HL-60 (cell line): ENCODE data around the gene FARS2.

ENCODE experiments used
- DNase-seq, 2 experiments: peaks; one replicate each; pipeline ENCODE4 v3.0.0-alpha.2; 2010 to 2020; ENCODE audit warnings: low read depth in 1 of 2, low spot score in 1 of 2
- H3K27ac ChIP-seq: fragments of 250-450 bp; sonication (Bioruptor Pico); replicated peaks from 2 replicates; pipeline ENCODE4 v1.5.1; 2020; ENCODE audit warnings: mild to moderate bottlenecking, moderate library complexity
- H3K27me3 ChIP-seq: fragments of 250-450 bp; sonication (Bioruptor Pico); 2 replicates; pipeline ENCODE4 v1.5.1; 2021; ENCODE audit warnings: mild to moderate bottlenecking, moderate library complexity; ENCODE audit not compliant: insufficient read depth, poor library complexity, severe bottlenecking
- H3K4me3 ChIP-seq: replicated peaks from 2 replicates; pipeline ENCODE4 v1.5.1; 2011; ENCODE audit warnings: mild to moderate bottlenecking, control low read depth, low read length; ENCODE audit not compliant: insufficient read depth
- GABPA ChIP-seq: IDR thresholded peaks from 2 replicates; pipeline ENCODE4 v1.6.1; 2012; ENCODE audit warnings: low read depth
- POLR2AphosphoS5 ChIP-seq: IDR thresholded peaks from 2 replicates; pipeline ENCODE4 v1.6.1; 2012; ENCODE audit warnings: low read depth
- SPI1 ChIP-seq: IDR thresholded peaks from 2 replicates; pipeline ENCODE4 v1.6.1; 2012; ENCODE audit warnings: low read depth, mild to moderate bottlenecking, borderline replicate concordance
- TF ChIP-seq, protein P1 (sequence below): IDR thresholded peaks from one replicate; pipeline ENCODE4 v1.5.1; 2011; ENCODE audit warnings: low read length, control low read depth, inconsistent platforms; ENCODE audit not compliant: insufficient read depth
- TF ChIP-seq, protein P2 (sequence below): IDR thresholded peaks from 2 replicates; pipeline ENCODE4 v1.6.1; 2012; ENCODE audit warnings: low read depth; ENCODE audit not compliant: insufficient replicate concordance

The FARS2 gene

DNA sequence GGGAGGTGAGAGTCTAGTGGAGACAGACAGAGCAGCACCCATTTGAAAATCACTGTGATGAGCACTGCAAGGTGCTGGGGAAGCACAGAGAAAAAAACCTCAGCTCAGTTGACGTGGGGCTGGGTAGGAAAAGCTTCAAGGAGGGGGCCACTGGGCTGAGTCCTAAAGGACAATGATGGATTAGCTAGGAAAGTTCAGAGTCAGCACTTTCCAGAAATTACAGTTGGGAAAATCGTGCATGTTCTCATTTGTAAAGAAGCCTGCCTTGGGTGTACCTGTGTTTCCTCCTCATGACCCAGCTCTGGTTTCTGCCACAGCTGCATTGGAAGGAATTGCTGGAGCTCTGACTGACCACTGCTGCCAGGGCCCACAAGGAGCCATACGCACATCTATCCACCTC, 221.3 kb downstream of the FARS2 start:
- Histone ChIP-seq H3K4me3 (no peak overlapping the region), H3K27ac (no peak overlapping the region), H3K27me3 (no peaks in the 10 kb centered on the region)
- TF ChIP-seq, protein P1, sequence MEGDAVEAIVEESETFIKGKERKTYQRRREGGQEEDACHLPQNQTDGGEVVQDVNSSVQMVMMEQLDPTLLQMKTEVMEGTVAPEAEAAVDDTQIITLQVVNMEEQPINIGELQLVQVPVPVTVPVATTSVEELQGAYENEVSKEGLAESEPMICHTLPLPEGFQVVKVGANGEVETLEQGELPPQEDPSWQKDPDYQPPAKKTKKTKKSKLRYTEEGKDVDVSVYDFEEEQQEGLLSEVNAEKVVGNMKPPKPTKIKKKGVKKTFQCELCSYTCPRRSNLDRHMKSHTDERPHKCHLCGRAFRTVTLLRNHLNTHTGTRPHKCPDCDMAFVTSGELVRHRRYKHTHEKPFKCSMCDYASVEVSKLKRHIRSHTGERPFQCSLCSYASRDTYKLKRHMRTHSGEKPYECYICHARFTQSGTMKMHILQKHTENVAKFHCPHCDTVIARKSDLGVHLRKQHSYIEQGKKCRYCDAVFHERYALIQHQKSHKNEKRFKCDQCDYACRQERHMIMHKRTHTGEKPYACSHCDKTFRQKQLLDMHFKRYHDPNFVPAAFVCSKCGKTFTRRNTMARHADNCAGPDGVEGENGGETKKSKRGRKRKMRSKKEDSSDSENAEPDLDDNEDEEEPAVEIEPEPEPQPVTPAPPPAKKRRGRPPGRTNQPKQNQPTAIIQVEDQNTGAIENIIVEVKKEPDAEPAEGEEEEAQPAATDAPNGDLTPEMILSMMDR, result no peak
- no peak for TF ChIP-seq POLR2AphosphoS5
- TF ChIP-seq SPI1, result no peak
- TF ChIP-seq, protein P2, sequence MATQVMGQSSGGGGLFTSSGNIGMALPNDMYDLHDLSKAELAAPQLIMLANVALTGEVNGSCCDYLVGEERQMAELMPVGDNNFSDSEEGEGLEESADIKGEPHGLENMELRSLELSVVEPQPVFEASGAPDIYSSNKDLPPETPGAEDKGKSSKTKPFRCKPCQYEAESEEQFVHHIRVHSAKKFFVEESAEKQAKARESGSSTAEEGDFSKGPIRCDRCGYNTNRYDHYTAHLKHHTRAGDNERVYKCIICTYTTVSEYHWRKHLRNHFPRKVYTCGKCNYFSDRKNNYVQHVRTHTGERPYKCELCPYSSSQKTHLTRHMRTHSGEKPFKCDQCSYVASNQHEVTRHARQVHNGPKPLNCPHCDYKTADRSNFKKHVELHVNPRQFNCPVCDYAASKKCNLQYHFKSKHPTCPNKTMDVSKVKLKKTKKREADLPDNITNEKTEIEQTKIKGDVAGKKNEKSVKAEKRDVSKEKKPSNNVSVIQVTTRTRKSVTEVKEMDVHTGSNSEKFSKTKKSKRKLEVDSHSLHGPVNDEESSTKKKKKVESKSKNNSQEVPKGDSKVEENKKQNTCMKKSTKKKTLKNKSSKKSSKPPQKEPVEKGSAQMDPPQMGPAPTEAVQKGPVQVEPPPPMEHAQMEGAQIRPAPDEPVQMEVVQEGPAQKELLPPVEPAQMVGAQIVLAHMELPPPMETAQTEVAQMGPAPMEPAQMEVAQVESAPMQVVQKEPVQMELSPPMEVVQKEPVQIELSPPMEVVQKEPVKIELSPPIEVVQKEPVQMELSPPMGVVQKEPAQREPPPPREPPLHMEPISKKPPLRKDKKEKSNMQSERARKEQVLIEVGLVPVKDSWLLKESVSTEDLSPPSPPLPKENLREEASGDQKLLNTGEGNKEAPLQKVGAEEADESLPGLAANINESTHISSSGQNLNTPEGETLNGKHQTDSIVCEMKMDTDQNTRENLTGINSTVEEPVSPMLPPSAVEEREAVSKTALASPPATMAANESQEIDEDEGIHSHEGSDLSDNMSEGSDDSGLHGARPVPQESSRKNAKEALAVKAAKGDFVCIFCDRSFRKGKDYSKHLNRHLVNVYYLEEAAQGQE, result no peak
- TF ChIP-seq GABPA, result no peak
- DNase-seq, result no peak

DNA sequence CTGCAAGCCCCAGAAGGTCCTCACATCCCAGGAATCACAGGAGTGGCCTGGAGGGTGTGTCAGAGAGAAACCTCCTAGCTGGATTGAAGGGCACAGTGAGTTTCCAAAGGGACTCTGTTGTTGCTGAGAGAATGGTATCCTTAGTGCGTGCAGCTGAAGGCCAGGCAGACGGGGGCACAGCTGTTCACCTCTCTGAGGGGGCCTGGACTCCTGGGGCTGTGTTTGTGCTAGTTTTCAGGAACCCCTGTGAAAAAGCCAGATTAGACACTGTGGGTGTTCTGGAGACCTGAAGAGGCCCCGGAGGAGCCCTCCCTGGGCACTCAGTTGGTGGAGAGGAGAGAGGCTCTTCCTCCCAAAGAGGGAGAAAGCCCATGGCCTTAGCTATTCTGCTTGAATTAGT, 223.4 kb downstream of the FARS2 start:
- DNase-seq, result no peak
- no peak for TF ChIP-seq SPI1
- no peak for TF ChIP-seq POLR2AphosphoS5
- Histone ChIP-seq H3K27ac (no peak overlapping the region), H3K27me3 (no peaks in the 10 kb centered on the region), H3K4me3 (no peak overlapping the region)

DNA sequence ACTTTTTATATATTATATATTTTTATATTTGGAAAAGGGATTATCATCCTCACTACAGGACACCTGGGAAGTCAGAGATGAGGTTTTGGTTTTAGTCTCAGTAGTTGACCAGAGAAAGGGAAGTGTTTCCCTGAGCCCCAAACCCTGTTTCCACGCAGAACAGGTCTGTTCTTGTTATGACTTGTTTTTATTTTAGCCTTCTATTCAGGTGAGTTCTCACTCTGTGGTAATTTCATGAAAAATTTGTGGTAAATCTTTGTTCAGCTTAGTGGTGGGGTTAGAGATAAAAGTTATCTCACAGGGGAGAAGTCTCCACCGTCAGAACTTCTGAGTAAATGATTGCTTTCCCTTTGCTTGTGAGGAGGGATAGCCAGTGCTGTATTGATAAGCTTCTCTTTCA, 224.9 kb downstream of the FARS2 start:
- Histone ChIP-seq H3K4me3 (no peak overlapping the region), H3K27me3 (no peaks in the 10 kb centered on the region), H3K27ac (no peak overlapping the region)
- DNase-seq, result no peak
- TF ChIP-seq POLR2AphosphoS5 (no peak), SPI1 (no peak), GABPA (no peak)
- TF ChIP-seq, protein P2, result no peak
- TF ChIP-seq, protein P1, result no peak

DNA sequence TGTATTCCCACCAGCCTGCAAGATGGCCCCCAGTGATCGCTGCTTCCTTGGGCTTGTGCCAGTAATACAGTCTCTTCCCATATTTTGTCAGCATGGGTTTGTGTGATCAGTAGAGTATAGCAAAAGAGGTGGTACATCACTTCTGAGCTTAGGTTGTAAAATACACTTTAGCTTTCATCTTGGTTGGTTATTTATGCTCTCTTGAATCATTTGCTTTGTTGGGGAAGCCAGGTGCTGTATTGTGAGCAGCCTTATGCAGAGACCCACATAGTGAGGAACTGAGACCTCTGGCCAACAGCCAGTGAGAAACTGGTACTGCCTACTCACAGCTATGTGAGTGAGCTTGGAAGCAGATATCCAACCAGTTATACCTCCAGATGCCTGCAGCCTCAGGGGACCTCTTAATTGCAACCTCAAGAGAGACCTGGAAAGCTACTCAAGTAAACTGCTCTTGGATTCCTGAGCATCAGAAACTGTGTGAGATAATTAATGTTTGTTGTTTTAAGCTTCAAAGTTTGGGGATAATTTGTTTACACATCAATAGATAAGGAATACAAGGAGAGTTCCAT, 229.3 kb downstream of the FARS2 start:
- Histone ChIP-seq H3K27ac (no peak overlapping the region), H3K27me3 (no peaks in the 10 kb centered on the region), H3K4me3 (no peak overlapping the region)
- TF ChIP-seq, protein P2, result no peak
- TF ChIP-seq GABPA (no peak), POLR2AphosphoS5 (no peak), SPI1 (no peak)
- TF ChIP-seq, protein P1, result no peak
- DNase-seq, result no peak
